Progenitor cell of endocrine pancreas (in vitro differentiated cells): Measurements from ENCODE around the gene GGCX. TPM values are rescaled to one million over a fixed set of nuclear protein-coding genes. Genes with fewer than 3 reads are reported as not detected.

Experiments used
- DNase-seq: peaks from one replicate; pipeline ENCODE4 v3.0.0; 2021; ENCODE audit warnings: low spot score; ENCODE audit not compliant: unreplicated experiment
- H3K27ac Mint-ChIP-seq: 2 replicates; pipeline ENCODE4 v1.8.0; 2021; ENCODE audit warnings: mild to moderate bottlenecking, moderate library complexity, mixed read lengths
- H3K27me3 Mint-ChIP-seq: 2 replicates; pipeline ENCODE4 v1.8.0; 2021; ENCODE audit warnings: mixed read lengths
- H3K36me3 Mint-ChIP-seq: 2 replicates; pipeline ENCODE4 v1.8.0; 2022; ENCODE audit warnings: mixed read lengths; ENCODE audit not compliant: insufficient read depth
- H3K4me1 Mint-ChIP-seq: 2 replicates; pipeline ENCODE4 v1.8.0; 2021; ENCODE audit warnings: low read depth, mixed read lengths
- H3K4me3 Mint-ChIP-seq: 2 replicates; pipeline ENCODE4 v1.8.0; 2021; ENCODE audit warnings: low read depth, mild to moderate bottlenecking, moderate library complexity, mixed read lengths
- H3K9me3 Mint-ChIP-seq: 2 replicates; pipeline ENCODE4 v1.8.0; 2021; ENCODE audit warnings: low read depth, mixed read lengths
- total RNA-seq: library from RNA; stranded (reverse); gene quantifications from 2 replicates; pipeline ENCODE4 v1.2.1, GENCODE V29; 2021
- TF ChIP-seq, protein P1 (sequence below): fragments of 200-600 bp; sonication (generic); IDR thresholded peaks from one replicate; pipeline ENCODE4 v1.5.0; 2021; ENCODE audit warnings: antibody characterized with exemption, mild to moderate bottlenecking; ENCODE audit not compliant: unreplicated experiment

Gene GGCX
- total RNA-seq, 1 donor from 2014 or later: 69.2 TPM

DNA sequence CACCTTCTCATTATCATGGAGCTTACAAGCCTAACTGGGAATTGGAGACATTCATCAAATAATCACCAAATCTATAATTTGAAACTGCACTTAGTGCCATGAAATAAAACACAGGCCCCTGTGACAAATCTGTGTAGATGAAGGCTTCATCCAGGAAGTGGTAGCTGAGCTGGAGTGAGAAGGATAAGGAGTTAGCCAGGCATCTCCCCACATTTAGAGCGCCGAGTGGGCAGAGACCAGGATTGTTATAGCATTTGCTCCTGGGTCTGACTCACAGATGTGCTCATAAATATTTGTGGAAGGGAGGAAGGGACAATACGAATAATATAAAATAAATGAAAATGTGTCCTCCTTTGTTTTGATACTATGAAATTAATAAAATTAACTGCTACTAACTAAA lies 24.8 kb downstream of the GGCX start:
- H3K36me3 Mint-ChIP-seq: peaks cover 7% of the 10 kb centered on the region
- peak overlapping the region; percentile 82 for H3K27ac Mint-ChIP-seq
- no peaks in the 10 kb centered on the region for H3K27me3 Mint-ChIP-seq
- H3K4me3 Mint-ChIP-seq: no peak overlapping the region
- no peaks in the 10 kb centered on the region for H3K9me3 Mint-ChIP-seq
- DNase-seq: no peak
- H3K4me1 Mint-ChIP-seq: peaks cover 26% of the 10 kb centered on the region
- TF ChIP-seq, protein P1, sequence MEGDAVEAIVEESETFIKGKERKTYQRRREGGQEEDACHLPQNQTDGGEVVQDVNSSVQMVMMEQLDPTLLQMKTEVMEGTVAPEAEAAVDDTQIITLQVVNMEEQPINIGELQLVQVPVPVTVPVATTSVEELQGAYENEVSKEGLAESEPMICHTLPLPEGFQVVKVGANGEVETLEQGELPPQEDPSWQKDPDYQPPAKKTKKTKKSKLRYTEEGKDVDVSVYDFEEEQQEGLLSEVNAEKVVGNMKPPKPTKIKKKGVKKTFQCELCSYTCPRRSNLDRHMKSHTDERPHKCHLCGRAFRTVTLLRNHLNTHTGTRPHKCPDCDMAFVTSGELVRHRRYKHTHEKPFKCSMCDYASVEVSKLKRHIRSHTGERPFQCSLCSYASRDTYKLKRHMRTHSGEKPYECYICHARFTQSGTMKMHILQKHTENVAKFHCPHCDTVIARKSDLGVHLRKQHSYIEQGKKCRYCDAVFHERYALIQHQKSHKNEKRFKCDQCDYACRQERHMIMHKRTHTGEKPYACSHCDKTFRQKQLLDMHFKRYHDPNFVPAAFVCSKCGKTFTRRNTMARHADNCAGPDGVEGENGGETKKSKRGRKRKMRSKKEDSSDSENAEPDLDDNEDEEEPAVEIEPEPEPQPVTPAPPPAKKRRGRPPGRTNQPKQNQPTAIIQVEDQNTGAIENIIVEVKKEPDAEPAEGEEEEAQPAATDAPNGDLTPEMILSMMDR: no peak

DNA sequence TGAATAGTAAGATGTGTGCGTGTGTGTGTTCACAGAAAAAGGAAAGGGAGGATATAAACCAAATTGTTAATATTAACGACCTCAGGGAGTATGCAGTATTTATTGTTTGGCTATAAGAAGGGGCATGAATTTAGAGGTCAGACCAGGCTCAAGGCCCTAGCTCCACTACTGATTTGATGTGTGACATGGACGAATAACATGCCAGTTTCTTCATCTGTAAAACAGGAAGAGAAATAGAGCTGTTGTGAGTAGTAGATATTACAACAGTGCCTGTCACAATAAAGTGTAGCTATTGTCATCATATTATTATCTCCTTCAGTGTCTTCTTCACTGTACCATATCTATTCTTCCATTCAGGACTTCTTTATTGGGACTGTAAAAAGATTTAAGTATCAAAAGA lies 26.4 kb downstream of the GGCX start:
- H3K27me3 Mint-ChIP-seq: no peaks in the 10 kb centered on the region
- no peak overlapping the region for H3K4me3 Mint-ChIP-seq
- H3K4me1 Mint-ChIP-seq: peaks cover 14% of the 10 kb centered on the region
- H3K27ac Mint-ChIP-seq: peak overlapping the region; percentile 13
- DNase-seq: no peak
- no peaks in the 10 kb centered on the region for H3K9me3 Mint-ChIP-seq
- no peaks in the 10 kb centered on the region for H3K36me3 Mint-ChIP-seq
- TF ChIP-seq, protein P1: no peak

DNA sequence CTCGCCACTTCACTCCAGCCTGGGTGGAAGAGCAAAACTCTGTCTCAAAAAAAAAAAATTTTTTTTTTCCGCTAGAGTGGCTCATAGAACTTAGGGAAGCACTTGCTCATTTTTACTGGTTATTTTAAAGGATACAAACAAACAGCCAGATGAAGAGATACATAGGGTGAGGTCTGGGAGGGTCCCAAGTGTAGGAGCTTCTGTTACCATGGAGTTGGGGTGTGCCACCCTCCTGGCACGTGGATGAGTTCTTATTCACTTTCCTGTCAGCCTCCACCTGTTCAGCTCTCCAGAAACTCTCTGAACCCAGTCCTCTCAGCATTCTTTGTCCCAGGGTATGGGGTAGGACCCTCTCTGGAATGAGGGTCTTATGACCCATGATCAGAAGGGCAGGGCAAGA lies 27.2 kb downstream of the GGCX start:
- H3K4me1 Mint-ChIP-seq: peaks cover 14% of the 10 kb centered on the region
- no peaks in the 10 kb centered on the region for H3K9me3 Mint-ChIP-seq
- no peaks in the 10 kb centered on the region for H3K27me3 Mint-ChIP-seq

DNA sequence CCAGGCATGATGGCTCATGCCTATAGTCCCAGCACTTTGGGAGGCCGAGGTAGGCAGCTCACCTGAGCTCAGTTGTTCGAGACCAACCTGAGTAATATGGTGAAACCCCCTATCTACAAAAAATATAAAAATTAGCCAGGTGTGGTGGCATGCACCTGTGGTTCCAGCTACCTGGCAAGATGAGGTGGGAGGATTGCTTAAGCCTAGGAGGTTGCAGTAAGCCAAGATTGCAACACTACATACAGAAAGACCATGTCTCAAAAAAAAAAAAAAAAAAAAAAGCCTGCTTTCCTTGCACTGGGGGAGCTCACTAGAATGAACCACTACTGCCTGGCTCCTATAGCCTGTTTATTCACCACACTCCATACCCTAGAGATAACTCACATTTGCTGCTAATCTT lies 29.7 kb downstream of the GGCX start:
- H3K4me3 Mint-ChIP-seq: no peak overlapping the region
- H3K36me3 Mint-ChIP-seq: no peaks in the 10 kb centered on the region
- no peaks in the 10 kb centered on the region for H3K27me3 Mint-ChIP-seq
- H3K4me1 Mint-ChIP-seq: peaks cover 6% of the 10 kb centered on the region
- DNase-seq: no peak
- no peak overlapping the region for H3K27ac Mint-ChIP-seq
- no peaks in the 10 kb centered on the region for H3K9me3 Mint-ChIP-seq
- TF ChIP-seq, protein P1: no peak

More for the DNA sequence above, 27.2 kb downstream of the GGCX start:
- TF ChIP-seq, protein P1: no peak
- Mint-ChIP-seq H3K36me3 (no peaks in the 10 kb centered on the region), H3K4me3 (no peak overlapping the region), H3K27ac (no peak overlapping the region)
- no peak for DNase-seq

DNA sequence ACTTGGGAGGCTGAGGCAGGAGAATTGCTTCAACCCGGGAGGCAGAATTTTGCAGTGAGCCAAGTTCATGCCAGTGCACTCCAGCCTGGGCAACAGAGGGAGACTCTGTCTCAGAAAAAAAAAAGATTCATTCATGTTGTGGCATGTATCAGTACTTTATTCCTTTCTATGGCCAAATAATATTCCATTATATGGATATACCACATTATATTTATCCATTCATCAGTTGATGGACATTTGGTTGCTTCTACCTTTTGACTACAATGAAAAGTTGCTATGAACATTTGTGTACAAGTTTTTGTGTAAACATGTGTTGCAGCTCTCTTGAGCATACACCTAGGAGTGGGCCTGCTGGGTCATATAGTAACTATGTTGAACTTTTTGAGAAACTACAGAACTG lies 31.5 kb downstream of the GGCX start:
- Mint-ChIP-seq H3K9me3 (no peaks in the 10 kb centered on the region), H3K27ac (no peak overlapping the region), H3K36me3 (no peaks in the 10 kb centered on the region), H3K27me3 (no peaks in the 10 kb centered on the region), H3K4me1 (peaks cover 8% of the 10 kb centered on the region), H3K4me3 (no peak overlapping the region)
- DNase-seq: no peak
- TF ChIP-seq, protein P1: no peak
